HCT116 (cell line): ENCODE results near the gene PRPF18. TPM values are rescaled to one million over a fixed set of nuclear protein-coding genes. Genes with fewer than 3 reads are reported as not detected.

Experiments
- ATAC-seq: fragments of 200-7000 bp; cut with Tn5 transposase; 2 replicates; pipeline ENCODE4 v1.9.1; 2020; ENCODE audit warnings: mild to moderate bottlenecking, moderate library complexity
- BruUV-seq: library from RNA; stranded (reverse); fragments of 400-500 nt; replicated peaks from 2 replicates; lab custom pipeline; 2021; lab: Mats Ljungman, UMichigan
- CTCF ChIA-PET: fragments of 300-600 bp; sonication (Branson Sonifier 250); formaldehyde crosslinking; loops from one replicate; lab custom pipeline; 2021; ENCODE audit warnings: antibody characterized with exemption; lab: Charles Lee
- POLR2A ChIA-PET: fragments of 300-600, 350-600 bp; sonication (Branson Sonifier 250); formaldehyde crosslinking; loops from one replicate; lab custom pipeline; 2021; ENCODE audit warnings: antibody characterized with exemption; lab: Charles Lee
- RAD21 ChIA-PET, 2 experiments: fragments of 300-600 bp; sonication (Branson Sonifier 250); formaldehyde crosslinking; loops; one replicate each; lab custom pipeline; 2023; ENCODE audit warnings: low total read pairs in 2 of 2; ENCODE audit not compliant: uncharacterized antibody in 2 of 2, unreplicated experiment in 2 of 2, low non-redundant PET in 1 of 2; lab: Charles Lee
- DNase-seq: peaks from one replicate; pipeline ENCODE4 v3.0.0-alpha.2; 2010; ENCODE audit warnings: low read depth, low spot score
- H2AFZ ChIP-seq: fragments of 200-600 bp; shearing (Covaris generic), sonication (generic); 2 replicates; pipeline ENCODE4 v1.6.1; 2017; ENCODE audit warnings: low read depth, mixed run types, mixed read lengths, antibody characterized with exemption, low read length; ENCODE audit not compliant: poor library complexity, severe bottlenecking
- H3K27ac ChIP-seq: 2 replicates; pipeline ENCODE4 v1.5.1; 2012; ENCODE audit warnings: low read depth, low read length
- H3K27me3 ChIP-seq: fragments of 200-600 bp; sonication (generic); 2 replicates; pipeline ENCODE4 v1.6.1; 2016; ENCODE audit warnings: mixed run types, low read length, mixed read lengths; ENCODE audit not compliant: insufficient read depth
- H3K36me3 ChIP-seq, 2 experiments: fragments of 200-500 bp in 1 of 2; fragments of 200-600 bp in 1 of 2; sonication (Bioruptor generic) in 1 of 2; sonication (generic) in 1 of 2; 2 replicates each; pipeline versions ENCODE4 v1.5.1 to v1.6.1; 2014 to 2016; ENCODE audit warnings: low read length in 2 of 2, inconsistent platforms in 1 of 2, mixed read lengths in 1 of 2, mixed run types in 1 of 2; ENCODE audit not compliant: insufficient read depth in 2 of 2, control insufficient read depth in 1 of 2
- H3K4me1 ChIP-seq, 2 experiments: fragments of 200-600 bp in 1 of 2; sonication (generic) in 1 of 2; 2 replicates each; pipeline versions ENCODE4 v1.5.1 to v1.6.1; 2012 to 2017; ENCODE audit warnings: low read length in 2 of 2, inconsistent platforms in 1 of 2, mild to moderate bottlenecking in 1 of 2, mixed read lengths in 1 of 2, mixed run types in 1 of 2, moderate library complexity in 1 of 2; ENCODE audit not compliant: insufficient read depth in 2 of 2, control insufficient read depth in 1 of 2
- H3K4me2 ChIP-seq: fragments of 200-600 bp; sonication (generic); 2 replicates; pipeline ENCODE4 v1.6.1; 2017; ENCODE audit warnings: mixed run types, low read length, mixed read lengths
- H3K4me3 ChIP-seq, 2 experiments: fragments of 200-600 bp in 1 of 2; sonication (generic) in 1 of 2; replicated peaks in 1 of 2; 2 replicates each; pipeline ENCODE4 v1.5.1; 2011 to 2016; ENCODE audit warnings: low read length in 2 of 2, control low read depth in 1 of 2, low read depth in 1 of 2, mild to moderate bottlenecking in 1 of 2, mixed read lengths in 1 of 2, mixed run types in 1 of 2
- H3K79me2 ChIP-seq: fragments of 200-600 bp; sonication (generic); 2 replicates; pipeline ENCODE4 v1.6.1; 2017; ENCODE audit warnings: mild to moderate bottlenecking, mixed run types, low read length, moderate library complexity, mixed read lengths; ENCODE audit not compliant: insufficient read depth
- H3K9ac ChIP-seq: fragments of 200-600 bp; sonication (generic); 2 replicates; pipeline ENCODE4 v1.6.1; 2016; ENCODE audit warnings: low read length, mixed read lengths
- H3K9me2 ChIP-seq: fragments of 200-600 bp; sonication (generic), shearing (Covaris generic); 2 replicates; pipeline ENCODE4 v1.6.1; 2017; ENCODE audit warnings: mixed run types, mild to moderate bottlenecking, moderate library complexity; ENCODE audit not compliant: insufficient read depth
- H3K9me3 ChIP-seq, 2 experiments: fragments of 200-500 bp in 1 of 2; fragments of 200-600 bp in 1 of 2; sonication (Bioruptor generic) in 1 of 2; sonication (generic) in 1 of 2; 2 replicates each; pipeline ENCODE4 v1.6.1; 2014 to 2017; ENCODE audit warnings: low read length in 2 of 2, mixed read lengths in 2 of 2, inconsistent platforms in 1 of 2, low read depth in 1 of 2, mild to moderate bottlenecking in 1 of 2, mixed run types in 1 of 2, moderate library complexity in 1 of 2; ENCODE audit not compliant: control insufficient read depth in 1 of 2, insufficient read depth in 1 of 2
- H4K20me1 ChIP-seq: fragments of 200-600 bp; sonication (generic), shearing (Covaris generic); 2 replicates; pipeline ENCODE4 v1.6.1; 2017; ENCODE audit warnings: mixed run types, mild to moderate bottlenecking, moderate library complexity; ENCODE audit not compliant: insufficient read depth
- EGR1 ChIP-seq: IDR thresholded peaks from 2 replicates; pipeline ENCODE4 v1.6.1; 2012; ENCODE audit warnings: low read depth
- ELF1 ChIP-seq: IDR thresholded peaks from 2 replicates; pipeline ENCODE4 v1.6.1; 2012; ENCODE audit warnings: low read depth, borderline replicate concordance
- EZH2 ChIP-seq: fragments of 200-600 bp; sonication (generic); IDR thresholded peaks from 2 replicates; pipeline ENCODE4 v1.6.1; 2017; ENCODE audit warnings: antibody characterized with exemption, mixed run types
- RAD21 ChIP-seq: IDR thresholded peaks from 2 replicates; pipeline ENCODE4 v1.6.1; 2012; ENCODE audit warnings: low read depth, mild to moderate bottlenecking
- SIN3A ChIP-seq: IDR thresholded peaks from 2 replicates; pipeline ENCODE4 v1.6.1; 2012; ENCODE audit warnings: low read depth
- SP1 ChIP-seq: IDR thresholded peaks from 2 replicates; pipeline ENCODE4 v1.6.1; 2012; ENCODE audit warnings: low read depth
- SRF ChIP-seq: IDR thresholded peaks from 2 replicates; pipeline ENCODE4 v1.6.1; 2012; ENCODE audit warnings: low read depth
- YY1 ChIP-seq: IDR thresholded peaks from 2 replicates; pipeline ENCODE4 v1.6.1; 2011; ENCODE audit warnings: low read length, low read depth, moderate library complexity, mild to moderate bottlenecking; ENCODE audit not compliant: insufficient replicate concordance; ENCODE audit errors: extremely low read depth
- intact Hi-C: fragments of 100-400 bp; cut with micrococcal nuclease; formaldehyde crosslinking; loops from 2 replicates; pipeline ENCODE4 v1.10.0; 2022
- total RNA-seq: library from RNA; stranded (reverse); gene quantifications from one replicate; pipeline ENCODE4 v1.2.1, GENCODE V29; 2021; ENCODE audit not compliant: unreplicated experiment
- TF ChIP-seq, protein P1 (sequence below): IDR thresholded peaks from 2 replicates; pipeline ENCODE4 v1.6.1; 2011; ENCODE audit warnings: mild to moderate bottlenecking, low read length, moderate library complexity; ENCODE audit not compliant: insufficient replicate concordance; ENCODE audit errors: extremely low read depth

PRPF18 gene
- total RNA-seq, 1 experiment from 2014 or later = 16.2 TPM

DNA sequence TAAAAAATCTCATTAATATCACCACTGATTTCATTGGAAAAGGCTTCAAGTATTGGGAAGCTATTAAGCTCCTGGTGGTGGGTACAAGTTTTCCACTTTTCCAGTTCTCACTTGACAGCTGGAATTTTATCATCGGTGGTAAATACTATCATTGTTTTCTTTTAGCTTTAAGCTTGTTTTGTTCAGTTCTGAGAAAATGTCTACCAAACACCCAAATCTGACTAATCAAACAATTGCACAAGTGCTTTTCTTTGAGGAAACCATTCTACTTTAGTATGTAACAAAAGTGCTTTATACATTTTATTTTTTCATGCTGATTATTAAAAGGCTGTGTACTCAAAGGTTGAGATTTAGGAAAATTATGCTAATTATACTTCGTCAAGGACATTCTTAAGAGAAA, 7.9 kb downstream of the PRPF18 start:
- Histone ChIP-seq H3K4me2 (no peak overlapping the region), H4K20me1 (no peaks in the 10 kb centered on the region), H3K36me3 (peaks cover 2 to 4% of the 10 kb centered on the region in 2 experiments; a peak in 2 of 4 replicates), H3K27ac (no peak overlapping the region), H3K4me1 (no peaks in the 10 kb centered on the region), H3K27me3 (no peaks in the 10 kb centered on the region), H3K9me3 (no peaks in the 10 kb centered on the region), H2AFZ (no peak overlapping the region), H3K4me3 (no peak overlapping the region), H3K9me2 (no peaks in the 10 kb centered on the region), H3K9ac (no peak overlapping the region), H3K79me2 (peaks cover 11% of the 10 kb centered on the region; the same call in 1 of the 2 replicates)
- TF ChIP-seq, protein P1, sequence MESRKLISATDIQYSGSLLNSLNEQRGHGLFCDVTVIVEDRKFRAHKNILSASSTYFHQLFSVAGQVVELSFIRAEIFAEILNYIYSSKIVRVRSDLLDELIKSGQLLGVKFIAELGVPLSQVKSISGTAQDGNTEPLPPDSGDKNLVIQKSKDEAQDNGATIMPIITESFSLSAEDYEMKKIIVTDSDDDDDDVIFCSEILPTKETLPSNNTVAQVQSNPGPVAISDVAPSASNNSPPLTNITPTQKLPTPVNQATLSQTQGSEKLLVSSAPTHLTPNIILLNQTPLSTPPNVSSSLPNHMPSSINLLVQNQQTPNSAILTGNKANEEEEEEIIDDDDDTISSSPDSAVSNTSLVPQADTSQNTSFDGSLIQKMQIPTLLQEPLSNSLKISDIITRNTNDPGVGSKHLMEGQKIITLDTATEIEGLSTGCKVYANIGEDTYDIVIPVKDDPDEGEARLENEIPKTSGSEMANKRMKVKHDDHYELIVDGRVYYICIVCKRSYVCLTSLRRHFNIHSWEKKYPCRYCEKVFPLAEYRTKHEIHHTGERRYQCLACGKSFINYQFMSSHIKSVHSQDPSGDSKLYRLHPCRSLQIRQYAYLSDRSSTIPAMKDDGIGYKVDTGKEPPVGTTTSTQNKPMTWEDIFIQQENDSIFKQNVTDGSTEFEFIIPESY = no peak
- no peak for TF ChIP-seq SRF
- no peak for TF ChIP-seq YY1
- TF ChIP-seq SIN3A = no peak
- no peak for TF ChIP-seq ELF1
- no peak for TF ChIP-seq EGR1
- ATAC-seq (no peak), DNase-seq (no peak)
- ChIA-PET RAD21 (interaction anchor here in 1 of 2 experiments (0.6 kb wide), 1 partner anchor 1574 kb away, joined by 3 read pairs; the partner anchor contains the start of gene NMT2), POLR2A (no interaction called here), CTCF (no interaction called here)
- no TSS peak for BruUV-seq
- intact Hi-C loops = no loop called here

DNA sequence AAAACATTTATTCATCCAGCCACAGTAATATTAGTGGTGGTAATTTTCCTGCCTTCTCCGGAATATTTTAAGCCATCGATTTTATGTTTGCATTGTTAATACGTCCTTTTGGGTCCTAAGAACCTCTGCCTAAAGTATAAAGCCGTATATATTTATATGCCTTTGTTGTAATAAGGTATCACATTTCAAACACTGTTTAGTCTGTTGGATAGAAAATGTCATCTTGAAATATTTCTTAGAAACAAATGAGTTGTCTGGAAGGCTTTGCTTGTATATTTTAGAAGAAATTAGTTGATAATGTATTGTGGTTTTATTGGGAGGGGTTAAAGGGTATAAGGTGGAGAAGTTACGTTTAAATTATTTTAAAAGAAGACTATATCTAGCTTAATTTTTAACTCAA, 11.1 kb downstream of the PRPF18 start:
- Histone ChIP-seq H3K27me3 (no peaks in the 10 kb centered on the region), H2AFZ (no peak overlapping the region), H3K4me1 (no peaks in the 10 kb centered on the region), H3K4me2 (no peak overlapping the region), H4K20me1 (no peaks in the 10 kb centered on the region), H3K79me2 (no peaks in the 10 kb centered on the region), H3K9me3 (no peaks in the 10 kb centered on the region), H3K4me3 (no peak overlapping the region), H3K27ac (no peak overlapping the region), H3K36me3 (peaks cover 0 to 8% of the 10 kb centered on the region in 2 experiments; a peak in 2 of 4 replicates), H3K9me2 (no peaks in the 10 kb centered on the region), H3K9ac (no peak overlapping the region)
- ChIA-PET CTCF (no interaction called here), POLR2A (no interaction called here), RAD21 (no interaction called here)
- BruUV-seq = no TSS peak
- no peak for DNase-seq
- intact Hi-C loops = no loop called here
- TF ChIP-seq RAD21 = no peak
- TF ChIP-seq, protein P1 = no peak
- TF ChIP-seq EGR1 = no peak
- no peak for TF ChIP-seq SP1
- TF ChIP-seq EZH2 = no peak
- no peak for ATAC-seq
